ENCODE results near the gene LUZP2. TPM values are rescaled to one million over a fixed set of nuclear protein-coding genes. Genes with fewer than 3 reads are reported as not detected.

The LUZP2 gene
- total RNA-seq, 6 donors from 2014 or later = 0.20 to 0.46 (median 0.23) TPM; not detected in 3

DNA sequence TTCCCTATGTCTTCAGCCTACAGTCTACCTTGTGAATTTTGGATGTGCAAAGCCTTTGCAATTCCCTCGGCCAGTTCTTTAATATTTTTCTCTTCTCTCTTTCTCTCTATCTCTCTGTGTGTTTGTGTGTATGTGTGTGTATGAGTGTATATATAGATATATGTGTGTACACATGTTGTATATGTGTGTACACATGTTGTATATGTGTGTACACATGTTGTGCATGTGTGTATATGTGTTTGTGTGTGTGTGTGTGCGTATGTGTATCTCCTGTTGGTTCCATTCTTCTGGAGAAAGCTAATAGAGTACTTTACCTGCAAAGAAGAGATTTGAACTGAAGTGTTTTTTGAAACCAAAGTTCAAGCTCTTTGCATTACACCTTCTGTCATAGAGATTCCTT, 155.0 kb downstream of the LUZP2 start:
- no peak overlapping the region for H3K4me3 ChIP-seq
- H3K9me3 ChIP-seq = no peaks in the 10 kb centered on the region
- no peak overlapping the region for H3K27ac ChIP-seq
- no peaks in the 10 kb centered on the region for H3K4me1 ChIP-seq
- DNase-seq (no peak), ATAC-seq (ENCODE audit: low FRiP score in 2 of 2) (no peak)
- TF ChIP-seq POLR2AphosphoS5 (IDR thresholded peaks at IDR 0.05) = no peak
- TF ChIP-seq EP300 (IDR thresholded peaks at IDR 0.05) = no peak
- TF ChIP-seq, protein P1, sequence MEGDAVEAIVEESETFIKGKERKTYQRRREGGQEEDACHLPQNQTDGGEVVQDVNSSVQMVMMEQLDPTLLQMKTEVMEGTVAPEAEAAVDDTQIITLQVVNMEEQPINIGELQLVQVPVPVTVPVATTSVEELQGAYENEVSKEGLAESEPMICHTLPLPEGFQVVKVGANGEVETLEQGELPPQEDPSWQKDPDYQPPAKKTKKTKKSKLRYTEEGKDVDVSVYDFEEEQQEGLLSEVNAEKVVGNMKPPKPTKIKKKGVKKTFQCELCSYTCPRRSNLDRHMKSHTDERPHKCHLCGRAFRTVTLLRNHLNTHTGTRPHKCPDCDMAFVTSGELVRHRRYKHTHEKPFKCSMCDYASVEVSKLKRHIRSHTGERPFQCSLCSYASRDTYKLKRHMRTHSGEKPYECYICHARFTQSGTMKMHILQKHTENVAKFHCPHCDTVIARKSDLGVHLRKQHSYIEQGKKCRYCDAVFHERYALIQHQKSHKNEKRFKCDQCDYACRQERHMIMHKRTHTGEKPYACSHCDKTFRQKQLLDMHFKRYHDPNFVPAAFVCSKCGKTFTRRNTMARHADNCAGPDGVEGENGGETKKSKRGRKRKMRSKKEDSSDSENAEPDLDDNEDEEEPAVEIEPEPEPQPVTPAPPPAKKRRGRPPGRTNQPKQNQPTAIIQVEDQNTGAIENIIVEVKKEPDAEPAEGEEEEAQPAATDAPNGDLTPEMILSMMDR (IDR thresholded peaks at IDR 0.05) = no peak
- TF ChIP-seq POLR2A (IDR thresholded peaks at IDR 0.05) = no peak
- H3K36me3 ChIP-seq = no peaks in the 10 kb centered on the region
- H3K27me3 ChIP-seq = no peaks in the 10 kb centered on the region
- WGBS, 2 donors = 84% methylated on average over 2 of the region's 2 CpGs

DNA sequence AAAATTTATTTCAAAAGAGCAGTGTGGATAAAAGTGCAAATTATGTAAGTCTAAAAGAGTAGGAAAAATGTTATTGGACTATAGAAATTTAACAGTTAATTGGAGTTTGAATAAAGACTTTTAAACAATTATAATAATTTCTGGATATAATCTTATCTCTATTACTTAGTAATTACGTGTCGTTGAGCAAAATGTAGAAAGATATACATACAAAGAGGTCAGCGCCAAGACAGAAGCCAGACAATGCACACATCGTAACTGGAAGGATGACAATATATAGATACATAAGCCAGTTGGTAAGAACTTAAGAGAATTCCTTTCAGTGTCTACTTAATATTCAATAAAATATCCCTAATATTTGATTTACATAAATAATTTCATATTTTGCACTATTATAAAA, 157.0 kb downstream of the LUZP2 start:
- no peaks in the 10 kb centered on the region for H3K4me1 ChIP-seq
- ATAC-seq (ENCODE audit: low FRiP score in 2 of 2) (no peak), DNase-seq (no peak)
- H3K9me3 ChIP-seq = no peaks in the 10 kb centered on the region
- H3K4me3 ChIP-seq = no peak overlapping the region
- H3K36me3 ChIP-seq = no peaks in the 10 kb centered on the region
- TF ChIP-seq POLR2A (IDR thresholded peaks at IDR 0.05) (no peak), EP300 (IDR thresholded peaks at IDR 0.05) (no peak), POLR2AphosphoS5 (IDR thresholded peaks at IDR 0.05) (no peak)
- TF ChIP-seq, protein P1 (IDR thresholded peaks at IDR 0.05) = no peak
- 89% methylated on average over 4 of the region's 4 CpGs for WGBS, 2 donors
- H3K27me3 ChIP-seq = no peaks in the 10 kb centered on the region
- H3K27ac ChIP-seq = no peak overlapping the region

DNA sequence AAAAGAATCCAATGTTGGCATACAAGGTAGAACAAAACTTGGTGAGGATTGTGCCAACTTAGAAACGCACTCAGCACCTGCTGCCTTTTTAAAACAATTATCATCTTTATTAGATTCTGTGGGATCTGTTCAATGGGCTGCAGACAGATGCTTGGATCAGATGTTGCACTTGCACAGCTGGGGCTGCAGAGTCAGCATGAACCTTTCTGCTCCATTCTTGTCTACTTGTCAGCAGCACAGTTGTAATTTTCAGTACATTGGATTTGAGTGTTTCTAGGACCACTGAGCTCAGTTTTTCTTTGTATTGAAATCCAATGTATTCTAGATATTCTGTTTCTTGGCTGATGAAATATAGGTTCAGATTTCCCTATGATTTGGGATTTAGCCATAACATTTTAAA, 164.5 kb downstream of the LUZP2 start:
- Histone ChIP-seq H3K4me3 (no peak overlapping the region), H3K27ac (no peak overlapping the region), H3K36me3 (no peaks in the 10 kb centered on the region), H3K9me3 (no peaks in the 10 kb centered on the region), H3K4me1 (no peaks in the 10 kb centered on the region), H3K27me3 (no peaks in the 10 kb centered on the region)
- DNase-seq (no peak), ATAC-seq (ENCODE audit: low FRiP score in 2 of 2) (no peak)
- 51 to 58% methylated on average over 1 of the region's 1 CpG for WGBS, 2 donors
- no peak for TF ChIP-seq POLR2A (IDR thresholded peaks at IDR 0.05)
- TF ChIP-seq POLR2AphosphoS5 (IDR thresholded peaks at IDR 0.05) = no peak
- TF ChIP-seq, protein P1 (IDR thresholded peaks at IDR 0.05) = no peak
- TF ChIP-seq EP300 (IDR thresholded peaks at IDR 0.05) = no peak

DNA sequence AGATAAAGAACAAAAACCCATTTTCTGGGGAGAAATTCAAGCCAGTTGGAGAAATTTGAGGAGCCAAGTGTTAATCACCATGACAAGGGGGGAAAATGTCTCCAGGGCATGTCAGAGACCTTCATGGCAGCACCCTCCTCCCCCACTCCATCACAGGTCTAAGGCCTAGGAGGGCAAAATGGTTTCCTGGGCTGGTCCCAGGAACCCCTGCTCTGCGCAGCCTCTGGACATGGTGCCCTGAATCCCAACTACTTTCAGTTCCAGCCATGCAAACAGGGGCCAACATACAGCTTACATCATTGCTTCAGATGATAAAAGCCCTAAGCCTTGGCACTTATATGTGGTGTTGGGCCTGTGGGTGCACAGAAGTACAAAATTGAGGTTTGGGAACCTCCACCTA, 167.5 kb downstream of the LUZP2 start:
- DNase-seq = no peak
- Histone ChIP-seq H3K27me3 (no peaks in the 10 kb centered on the region), H3K27ac (no peak overlapping the region), H3K36me3 (no peaks in the 10 kb centered on the region), H3K9me3 (no peaks in the 10 kb centered on the region), H3K4me3 (no peak overlapping the region), H3K4me1 (no peaks in the 10 kb centered on the region)
- TF ChIP-seq, protein P1 (IDR thresholded peaks at IDR 0.05) = no peak
- no peak for TF ChIP-seq POLR2AphosphoS5 (IDR thresholded peaks at IDR 0.05)
- TF ChIP-seq EP300 (IDR thresholded peaks at IDR 0.05) = no peak
- no peak for TF ChIP-seq POLR2A (IDR thresholded peaks at IDR 0.05)
- 86 to 100% methylated on average over 1 of the region's 1 CpG for WGBS, 2 donors
- ATAC-seq (ENCODE audit: low FRiP score in 2 of 2) = no peak

DNA sequence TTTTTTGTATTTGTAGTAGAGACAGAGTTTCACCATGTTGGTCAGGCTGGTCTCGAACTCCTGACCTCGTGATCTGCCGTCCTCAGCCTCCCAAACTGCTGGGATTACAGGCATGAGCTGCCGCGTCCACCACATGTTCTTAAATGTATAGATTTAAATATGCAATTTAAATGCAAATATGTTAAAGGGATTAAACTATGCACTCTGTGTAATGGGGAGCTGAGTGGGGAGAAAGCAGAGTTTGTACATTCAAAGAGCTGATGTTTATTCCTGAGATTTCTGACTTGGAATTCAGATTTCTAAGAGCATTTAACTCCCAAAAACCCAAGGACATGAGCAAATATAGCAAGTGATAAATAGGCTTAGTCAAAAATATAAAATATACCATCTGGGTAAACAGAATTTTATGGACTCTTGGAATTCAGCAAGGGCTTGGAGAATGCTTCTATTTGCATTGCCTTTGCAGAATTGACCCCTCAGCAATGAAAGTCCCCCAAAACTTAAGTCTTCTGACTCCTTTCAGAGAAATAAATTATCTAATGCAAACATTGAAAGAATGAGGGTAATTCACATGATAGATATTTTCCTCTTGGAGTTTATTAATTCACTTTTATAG, 170.6 kb downstream of the LUZP2 start:
- Histone ChIP-seq H3K4me1 (no peaks in the 10 kb centered on the region), H3K27ac (no peak overlapping the region), H3K36me3 (no peaks in the 10 kb centered on the region), H3K27me3 (no peaks in the 10 kb centered on the region), H3K4me3 (no peak overlapping the region), H3K9me3 (no peaks in the 10 kb centered on the region)
- TF ChIP-seq POLR2A (IDR thresholded peaks at IDR 0.05) (no peak), POLR2AphosphoS5 (IDR thresholded peaks at IDR 0.05) (no peak), EP300 (IDR thresholded peaks at IDR 0.05) (no peak)
- TF ChIP-seq, protein P1 (IDR thresholded peaks at IDR 0.05) = no peak
- ATAC-seq (ENCODE audit: low FRiP score in 2 of 2) (no peak), DNase-seq (no peak)
- 93 to 96% methylated on average over 5 of the region's 5 CpGs for WGBS, 2 donors
